HCT116 (cell line): ENCODE data around the gene LRRC3. TPM values are rescaled to one million over a fixed set of nuclear protein-coding genes. Genes with fewer than 3 reads are reported as not detected.
A peak's percentile ranks its signal among the peaks of the same experiment; 100 is the strongest.
"Not testable (repeated sequence)": the region's sequence is repeated elsewhere in the genome, so short reads cannot be mapped to it uniquely, and the experiment has no call there.

Experiments used
- ATAC-seq: fragments of 200-7000 bp; cut with Tn5 transposase; 2 replicates; pipeline ENCODE4 v1.9.1; 2020; ENCODE audit warnings: mild to moderate bottlenecking, moderate library complexity
- BruUV-seq: library from RNA; stranded (reverse); fragments of 400-500 nt; replicated peaks from 2 replicates; lab custom pipeline; 2021; lab: Mats Ljungman, UMichigan
- CTCF ChIA-PET: fragments of 300-600 bp; sonication (Branson Sonifier 250); formaldehyde crosslinking; loops from one replicate; lab custom pipeline; 2021; ENCODE audit warnings: antibody characterized with exemption; lab: Charles Lee
- POLR2A ChIA-PET: fragments of 300-600, 350-600 bp; sonication (Branson Sonifier 250); formaldehyde crosslinking; loops from one replicate; lab custom pipeline; 2021; ENCODE audit warnings: antibody characterized with exemption; lab: Charles Lee
- RAD21 ChIA-PET, 2 experiments: fragments of 300-600 bp; sonication (Branson Sonifier 250); formaldehyde crosslinking; loops; one replicate each; lab custom pipeline; 2023; ENCODE audit warnings: low total read pairs in 2 of 2; ENCODE audit not compliant: uncharacterized antibody in 2 of 2, unreplicated experiment in 2 of 2, low non-redundant PET in 1 of 2; lab: Charles Lee
- DNase-seq: peaks from one replicate; pipeline ENCODE4 v3.0.0-alpha.2; 2010; ENCODE audit warnings: low read depth, low spot score
- H2AFZ ChIP-seq: fragments of 200-600 bp; shearing (Covaris generic), sonication (generic); 2 replicates; pipeline ENCODE4 v1.6.1; 2017; ENCODE audit warnings: low read depth, mixed run types, mixed read lengths, antibody characterized with exemption, low read length; ENCODE audit not compliant: poor library complexity, severe bottlenecking
- H3K27ac ChIP-seq: 2 replicates; pipeline ENCODE4 v1.5.1; 2012; ENCODE audit warnings: low read depth, low read length
- H3K27me3 ChIP-seq: fragments of 200-600 bp; sonication (generic); 2 replicates; pipeline ENCODE4 v1.6.1; 2016; ENCODE audit warnings: mixed run types, low read length, mixed read lengths; ENCODE audit not compliant: insufficient read depth
- H3K36me3 ChIP-seq, 2 experiments: fragments of 200-500 bp in 1 of 2; fragments of 200-600 bp in 1 of 2; sonication (Bioruptor generic) in 1 of 2; sonication (generic) in 1 of 2; 2 replicates each; pipeline versions ENCODE4 v1.5.1 to v1.6.1; 2014 to 2016; ENCODE audit warnings: low read length in 2 of 2, inconsistent platforms in 1 of 2, mixed read lengths in 1 of 2, mixed run types in 1 of 2; ENCODE audit not compliant: insufficient read depth in 2 of 2, control insufficient read depth in 1 of 2
- H3K4me1 ChIP-seq, 2 experiments: fragments of 200-600 bp in 1 of 2; sonication (generic) in 1 of 2; 2 replicates each; pipeline versions ENCODE4 v1.5.1 to v1.6.1; 2012 to 2017; ENCODE audit warnings: low read length in 2 of 2, inconsistent platforms in 1 of 2, mild to moderate bottlenecking in 1 of 2, mixed read lengths in 1 of 2, mixed run types in 1 of 2, moderate library complexity in 1 of 2; ENCODE audit not compliant: insufficient read depth in 2 of 2, control insufficient read depth in 1 of 2
- H3K4me2 ChIP-seq: fragments of 200-600 bp; sonication (generic); 2 replicates; pipeline ENCODE4 v1.6.1; 2017; ENCODE audit warnings: mixed run types, low read length, mixed read lengths
- H3K4me3 ChIP-seq, 2 experiments: fragments of 200-600 bp in 1 of 2; sonication (generic) in 1 of 2; replicated peaks in 1 of 2; 2 replicates each; pipeline ENCODE4 v1.5.1; 2011 to 2016; ENCODE audit warnings: low read length in 2 of 2, control low read depth in 1 of 2, low read depth in 1 of 2, mild to moderate bottlenecking in 1 of 2, mixed read lengths in 1 of 2, mixed run types in 1 of 2
- H3K79me2 ChIP-seq: fragments of 200-600 bp; sonication (generic); 2 replicates; pipeline ENCODE4 v1.6.1; 2017; ENCODE audit warnings: mild to moderate bottlenecking, mixed run types, low read length, moderate library complexity, mixed read lengths; ENCODE audit not compliant: insufficient read depth
- H3K9ac ChIP-seq: fragments of 200-600 bp; sonication (generic); 2 replicates; pipeline ENCODE4 v1.6.1; 2016; ENCODE audit warnings: low read length, mixed read lengths
- H3K9me2 ChIP-seq: fragments of 200-600 bp; sonication (generic), shearing (Covaris generic); 2 replicates; pipeline ENCODE4 v1.6.1; 2017; ENCODE audit warnings: mixed run types, mild to moderate bottlenecking, moderate library complexity; ENCODE audit not compliant: insufficient read depth
- H3K9me3 ChIP-seq, 2 experiments: fragments of 200-500 bp in 1 of 2; fragments of 200-600 bp in 1 of 2; sonication (Bioruptor generic) in 1 of 2; sonication (generic) in 1 of 2; 2 replicates each; pipeline ENCODE4 v1.6.1; 2014 to 2017; ENCODE audit warnings: low read length in 2 of 2, mixed read lengths in 2 of 2, inconsistent platforms in 1 of 2, low read depth in 1 of 2, mild to moderate bottlenecking in 1 of 2, mixed run types in 1 of 2, moderate library complexity in 1 of 2; ENCODE audit not compliant: control insufficient read depth in 1 of 2, insufficient read depth in 1 of 2
- H4K20me1 ChIP-seq: fragments of 200-600 bp; sonication (generic), shearing (Covaris generic); 2 replicates; pipeline ENCODE4 v1.6.1; 2017; ENCODE audit warnings: mixed run types, mild to moderate bottlenecking, moderate library complexity; ENCODE audit not compliant: insufficient read depth
- CBX3 ChIP-seq: IDR thresholded peaks from 2 replicates; pipeline ENCODE4 v1.6.1; 2012; ENCODE audit warnings: low read depth
- CEBPB ChIP-seq: IDR thresholded peaks from 2 replicates; pipeline ENCODE4 v1.6.1; 2012; ENCODE audit warnings: low read depth
- EGR1 ChIP-seq: IDR thresholded peaks from 2 replicates; pipeline ENCODE4 v1.6.1; 2012; ENCODE audit warnings: low read depth
- ELF1 ChIP-seq: IDR thresholded peaks from 2 replicates; pipeline ENCODE4 v1.6.1; 2012; ENCODE audit warnings: low read depth, borderline replicate concordance
- RAD21 ChIP-seq: IDR thresholded peaks from 2 replicates; pipeline ENCODE4 v1.6.1; 2012; ENCODE audit warnings: low read depth, mild to moderate bottlenecking
- SIN3A ChIP-seq: IDR thresholded peaks from 2 replicates; pipeline ENCODE4 v1.6.1; 2012; ENCODE audit warnings: low read depth
- SP1 ChIP-seq: IDR thresholded peaks from 2 replicates; pipeline ENCODE4 v1.6.1; 2012; ENCODE audit warnings: low read depth
- SRF ChIP-seq: IDR thresholded peaks from 2 replicates; pipeline ENCODE4 v1.6.1; 2012; ENCODE audit warnings: low read depth
- ZFX ChIP-seq: fragments of 450-650 bp; IDR thresholded peaks from 2 replicates; pipeline ENCODE4 v1.6.1; 2017
- intact Hi-C: fragments of 100-400 bp; cut with micrococcal nuclease; formaldehyde crosslinking; loops from 2 replicates; pipeline ENCODE4 v1.10.0; 2022
- total RNA-seq: library from RNA; stranded (reverse); gene quantifications from one replicate; pipeline ENCODE4 v1.2.1, GENCODE V29; 2021; ENCODE audit not compliant: unreplicated experiment
- TF ChIP-seq, protein P1 (sequence below), 3 experiments: fragments of 200-600 bp in 1 of 3; sonication (generic) in 1 of 3; IDR thresholded peaks in 2 of 3; conservative IDR thresholded peaks in 1 of 3; 2 replicates each; pipeline ENCODE4 v1.5.1; 2012 to 2017; ENCODE audit warnings: low read depth in 2 of 3, low read length in 2 of 3, antibody characterized with exemption in 1 of 3, borderline replicate concordance in 1 of 3, control low read depth in 1 of 3, mild to moderate bottlenecking in 1 of 3, mixed read lengths in 1 of 3, mixed run types in 1 of 3, moderate library complexity in 1 of 3; ENCODE audit not compliant: insufficient read depth in 1 of 3
- TF ChIP-seq, protein P2 (sequence below): IDR thresholded peaks from 2 replicates; pipeline ENCODE4 v1.6.1; 2012
- TF ChIP-seq, protein P3 (sequence below): IDR thresholded peaks from 2 replicates; pipeline ENCODE4 v1.6.1; 2012; ENCODE audit warnings: low read depth

LRRC3 gene
- total RNA-seq, 1 experiment from 2014 or later = 7.5 TPM

DNA sequence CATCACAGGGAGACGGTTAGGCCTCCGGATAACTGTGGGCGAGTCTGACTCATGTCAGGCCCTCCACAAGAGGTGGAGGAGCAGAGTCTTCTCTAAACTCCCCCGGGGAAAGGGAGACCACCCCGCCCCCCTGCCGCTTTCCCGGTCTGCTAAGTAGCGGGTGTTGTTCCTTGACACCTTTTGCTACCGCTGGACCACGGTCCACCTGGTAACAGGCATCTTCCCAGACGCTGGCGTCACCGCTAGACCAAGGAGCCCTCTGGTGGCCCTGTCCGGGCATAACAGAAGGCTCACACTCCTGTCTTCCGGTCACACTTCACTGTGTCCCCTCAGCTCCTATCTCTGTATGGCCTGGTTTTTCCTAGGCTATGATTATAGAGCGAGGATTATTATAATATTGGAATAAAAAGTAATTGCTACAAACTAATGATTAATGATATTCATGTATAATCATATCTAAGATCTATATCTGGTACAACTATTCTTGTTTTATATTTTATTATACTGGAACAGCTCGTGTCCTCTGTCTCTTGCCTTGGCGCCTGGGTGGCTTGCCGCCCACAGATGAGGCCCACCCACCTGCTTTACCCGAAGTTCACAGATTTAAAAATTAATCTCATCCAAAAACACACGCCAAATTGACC lies 24.4 kb downstream of the LRRC3 start:
- H3K27me3 ChIP-seq, H3K9me2 ChIP-seq, H3K36me3 ChIP-seq, H2AFZ ChIP-seq, H3K79me2 ChIP-seq, H3K9me3 ChIP-seq, H3K4me3 ChIP-seq, H3K9ac ChIP-seq, H3K27ac ChIP-seq, H3K4me2 ChIP-seq: not testable (repeated sequence)
- peak; percentile 22 for DNase-seq
- TF ChIP-seq, protein P1, sequence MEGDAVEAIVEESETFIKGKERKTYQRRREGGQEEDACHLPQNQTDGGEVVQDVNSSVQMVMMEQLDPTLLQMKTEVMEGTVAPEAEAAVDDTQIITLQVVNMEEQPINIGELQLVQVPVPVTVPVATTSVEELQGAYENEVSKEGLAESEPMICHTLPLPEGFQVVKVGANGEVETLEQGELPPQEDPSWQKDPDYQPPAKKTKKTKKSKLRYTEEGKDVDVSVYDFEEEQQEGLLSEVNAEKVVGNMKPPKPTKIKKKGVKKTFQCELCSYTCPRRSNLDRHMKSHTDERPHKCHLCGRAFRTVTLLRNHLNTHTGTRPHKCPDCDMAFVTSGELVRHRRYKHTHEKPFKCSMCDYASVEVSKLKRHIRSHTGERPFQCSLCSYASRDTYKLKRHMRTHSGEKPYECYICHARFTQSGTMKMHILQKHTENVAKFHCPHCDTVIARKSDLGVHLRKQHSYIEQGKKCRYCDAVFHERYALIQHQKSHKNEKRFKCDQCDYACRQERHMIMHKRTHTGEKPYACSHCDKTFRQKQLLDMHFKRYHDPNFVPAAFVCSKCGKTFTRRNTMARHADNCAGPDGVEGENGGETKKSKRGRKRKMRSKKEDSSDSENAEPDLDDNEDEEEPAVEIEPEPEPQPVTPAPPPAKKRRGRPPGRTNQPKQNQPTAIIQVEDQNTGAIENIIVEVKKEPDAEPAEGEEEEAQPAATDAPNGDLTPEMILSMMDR (IDR thresholded peaks at IDR 0.05 in 2 of 3, conservative IDR thresholded peaks at IDR 0.05 in 1 of 3; ENCODE audit: borderline replicate concordance in 1 of 3, insufficient read depth in 1 of 3, low read depth in 2 of 3, low read length in 2 of 3) = peak; percentile 37 to 53 (median 49); a peak in 4 of 6 replicates
- peak; percentile 65 for TF ChIP-seq RAD21
- TF ChIP-seq, all 23 proteins: peak for 2; not testable (repeated sequence) for 21
- intact Hi-C loops, BruUV-seq, RAD21 ChIA-PET, H3K4me1 ChIP-seq, POLR2A ChIA-PET, H4K20me1 ChIP-seq: not testable (repeated sequence)
- CTCF ChIA-PET = interaction anchor here (1.0 to 1.7 kb wide), 3 partner anchors 35 to 314 kb away, joined by 3 to 5 read pairs (median 5); no protein-coding TSS in a partner anchor
- ATAC-seq = peak; percentile 55

DNA sequence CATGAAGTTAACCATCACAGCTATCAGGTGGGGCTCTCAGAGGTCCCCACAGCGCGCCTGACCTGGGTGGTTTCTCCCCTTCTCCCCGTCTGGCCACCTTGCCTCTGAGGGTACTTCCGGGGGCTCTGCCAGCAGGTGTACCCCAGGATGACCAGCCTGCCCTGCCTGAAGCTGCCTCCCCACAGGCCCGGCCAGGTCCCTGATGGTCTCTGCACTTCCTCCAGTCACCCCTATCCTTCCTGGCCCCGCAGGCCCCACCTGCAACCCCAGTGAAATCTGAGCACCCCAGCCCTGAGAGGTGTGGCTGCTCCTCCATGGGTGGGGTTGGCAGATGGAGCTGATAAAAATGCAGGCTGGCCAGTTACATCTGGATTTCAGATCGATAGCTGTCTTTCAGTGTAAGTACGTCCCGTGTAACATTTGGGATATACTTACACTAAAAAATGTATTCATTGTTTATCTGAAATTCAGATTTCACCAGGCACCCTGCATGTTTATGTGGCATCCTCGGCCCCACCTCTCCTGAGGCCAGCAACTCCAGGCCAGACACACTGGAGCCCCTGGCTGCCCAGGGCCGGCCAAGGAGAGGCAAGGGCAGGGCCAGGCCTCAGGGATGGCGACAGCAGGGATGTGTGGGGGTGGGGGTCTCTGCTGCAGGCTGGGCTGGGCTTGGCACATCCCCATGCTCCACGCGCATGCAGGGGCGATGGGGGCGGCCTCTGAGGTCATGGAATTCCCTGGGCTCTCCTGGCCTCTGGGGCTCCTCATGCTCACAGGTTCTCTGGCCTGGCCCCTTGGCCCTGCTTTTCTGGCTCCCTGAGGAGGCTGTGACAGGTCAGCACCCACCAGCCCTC lies 25.1 kb downstream of the LRRC3 start:
- ATAC-seq (no peak), DNase-seq (no peak)
- no peaks in the 10 kb centered on the region for H3K9me3 ChIP-seq
- no peak overlapping the region for H3K4me2 ChIP-seq
- no peaks in the 10 kb centered on the region for H3K27me3 ChIP-seq
- intact Hi-C loops = no loop called here
- H3K36me3 ChIP-seq = no peaks in the 10 kb centered on the region
- no peaks in the 10 kb centered on the region for H4K20me1 ChIP-seq
- no peaks in the 10 kb centered on the region for H3K79me2 ChIP-seq
- H3K4me3 ChIP-seq = no peak overlapping the region
- ChIA-PET POLR2A (no interaction called here), RAD21 (no interaction called here), CTCF (interaction anchor here (1.0 to 1.7 kb wide), 3 partner anchors 36 to 313 kb away, joined by 3 to 5 read pairs (median 5); no protein-coding TSS in a partner anchor)
- H2AFZ ChIP-seq = no peak overlapping the region
- BruUV-seq = no TSS peak
- H3K9me2 ChIP-seq = no peaks in the 10 kb centered on the region
- H3K27ac ChIP-seq = no peak overlapping the region
- H3K4me1 ChIP-seq = peaks cover 0 to 5% of the 10 kb centered on the region in 2 experiments; a peak in 1 of 4 replicates
- H3K9ac ChIP-seq = no peak overlapping the region
- TF ChIP-seq, protein P2, sequence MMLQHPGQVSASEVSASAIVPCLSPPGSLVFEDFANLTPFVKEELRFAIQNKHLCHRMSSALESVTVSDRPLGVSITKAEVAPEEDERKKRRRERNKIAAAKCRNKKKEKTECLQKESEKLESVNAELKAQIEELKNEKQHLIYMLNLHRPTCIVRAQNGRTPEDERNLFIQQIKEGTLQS = no peak
- TF ChIP-seq CBX3 = no peak
- TF ChIP-seq EGR1 = no peak
- TF ChIP-seq, protein P3, sequence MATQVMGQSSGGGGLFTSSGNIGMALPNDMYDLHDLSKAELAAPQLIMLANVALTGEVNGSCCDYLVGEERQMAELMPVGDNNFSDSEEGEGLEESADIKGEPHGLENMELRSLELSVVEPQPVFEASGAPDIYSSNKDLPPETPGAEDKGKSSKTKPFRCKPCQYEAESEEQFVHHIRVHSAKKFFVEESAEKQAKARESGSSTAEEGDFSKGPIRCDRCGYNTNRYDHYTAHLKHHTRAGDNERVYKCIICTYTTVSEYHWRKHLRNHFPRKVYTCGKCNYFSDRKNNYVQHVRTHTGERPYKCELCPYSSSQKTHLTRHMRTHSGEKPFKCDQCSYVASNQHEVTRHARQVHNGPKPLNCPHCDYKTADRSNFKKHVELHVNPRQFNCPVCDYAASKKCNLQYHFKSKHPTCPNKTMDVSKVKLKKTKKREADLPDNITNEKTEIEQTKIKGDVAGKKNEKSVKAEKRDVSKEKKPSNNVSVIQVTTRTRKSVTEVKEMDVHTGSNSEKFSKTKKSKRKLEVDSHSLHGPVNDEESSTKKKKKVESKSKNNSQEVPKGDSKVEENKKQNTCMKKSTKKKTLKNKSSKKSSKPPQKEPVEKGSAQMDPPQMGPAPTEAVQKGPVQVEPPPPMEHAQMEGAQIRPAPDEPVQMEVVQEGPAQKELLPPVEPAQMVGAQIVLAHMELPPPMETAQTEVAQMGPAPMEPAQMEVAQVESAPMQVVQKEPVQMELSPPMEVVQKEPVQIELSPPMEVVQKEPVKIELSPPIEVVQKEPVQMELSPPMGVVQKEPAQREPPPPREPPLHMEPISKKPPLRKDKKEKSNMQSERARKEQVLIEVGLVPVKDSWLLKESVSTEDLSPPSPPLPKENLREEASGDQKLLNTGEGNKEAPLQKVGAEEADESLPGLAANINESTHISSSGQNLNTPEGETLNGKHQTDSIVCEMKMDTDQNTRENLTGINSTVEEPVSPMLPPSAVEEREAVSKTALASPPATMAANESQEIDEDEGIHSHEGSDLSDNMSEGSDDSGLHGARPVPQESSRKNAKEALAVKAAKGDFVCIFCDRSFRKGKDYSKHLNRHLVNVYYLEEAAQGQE = no peak
- TF ChIP-seq ELF1 = no peak
- no peak for TF ChIP-seq SIN3A
- no peak for TF ChIP-seq SP1
- TF ChIP-seq CEBPB = no peak
- TF ChIP-seq ZFX = no peak
- no peak for TF ChIP-seq SRF
